OCI-LY7 (cell line): ENCODE results near the gene BMPER. TPM values are rescaled to one million over a fixed set of nuclear protein-coding genes. Genes with fewer than 3 reads are reported as not detected.

Source experiments
- BruUV-seq: library from RNA; stranded (reverse); fragments of 400-500 nt; replicated peaks from 2 replicates; lab custom pipeline; 2021; lab: Mats Ljungman, UMichigan
- CTCF ChIA-PET: fragments of 300-600 bp; sonication (Branson Sonifier 250); formaldehyde crosslinking; loops from one replicate; lab custom pipeline; 2022; ENCODE audit warnings: antibody characterized with exemption; ENCODE audit not compliant: unreplicated experiment; lab: Charles Lee
- POLR2A ChIA-PET: fragments of 300-600 bp; sonication (Branson Sonifier 250); formaldehyde crosslinking; loops from one replicate; lab custom pipeline; 2022; ENCODE audit warnings: antibody characterized with exemption; lab: Charles Lee
- DNase-seq: peaks from one replicate; pipeline ENCODE4 v3.0.0-alpha.2; 2015; ENCODE audit warnings: low spot score
- H2AFZ ChIP-seq: fragments of 200-600 bp; sonication (generic), shearing (Covaris generic); 2 replicates; pipeline ENCODE4 v1.6.1; 2014; ENCODE audit warnings: mild to moderate bottlenecking, antibody characterized with exemption, low read length, moderate library complexity
- H3K27ac ChIP-seq: fragments of 200-600 bp; sonication (generic); 2 replicates; pipeline ENCODE4 v1.5.1; 2014; ENCODE audit warnings: mixed run types, low read depth, mild to moderate bottlenecking, moderate library complexity, low read length, inconsistent platforms; ENCODE audit not compliant: poor library complexity, severe bottlenecking
- H3K36me3 ChIP-seq: fragments of 200-600 bp; sonication (generic); 2 replicates; pipeline ENCODE4 v1.6.1; 2014; ENCODE audit warnings: mild to moderate bottlenecking, antibody characterized with exemption, low read length, moderate library complexity, mixed read lengths; ENCODE audit not compliant: insufficient read depth
- H3K4me1 ChIP-seq: fragments of 200-600 bp; sonication (generic); 2 replicates; pipeline ENCODE4 v1.5.1; 2014; ENCODE audit warnings: mild to moderate bottlenecking, low read length; ENCODE audit not compliant: insufficient read depth, poor library complexity, severe bottlenecking
- H3K4me2 ChIP-seq: fragments of 200-600 bp; sonication (generic); 2 replicates; pipeline ENCODE4 v1.6.1; 2014; ENCODE audit warnings: mild to moderate bottlenecking, low read length
- H3K4me3 ChIP-seq: fragments of 200-600 bp; sonication (generic); 2 replicates; pipeline ENCODE4 v1.5.1; 2014; ENCODE audit warnings: mild to moderate bottlenecking, low read depth, low read length; ENCODE audit not compliant: poor library complexity, severe bottlenecking
- H3K79me2 ChIP-seq: fragments of 200-600 bp; sonication (generic); 2 replicates; pipeline ENCODE4 v1.6.1; 2016; ENCODE audit warnings: low read depth, mild to moderate bottlenecking, low read length, moderate library complexity, mixed read lengths; ENCODE audit not compliant: insufficient read depth
- H3K9me2 ChIP-seq: fragments of 200-600 bp; sonication (generic); 2 replicates; pipeline ENCODE4 v1.6.1; 2016; ENCODE audit warnings: mild to moderate bottlenecking, low read length, mixed read lengths; ENCODE audit not compliant: insufficient read depth
- H3K9me3 ChIP-seq: fragments of 200-600 bp; sonication (generic); 2 replicates; pipeline ENCODE4 v1.6.1; 2014; ENCODE audit warnings: mild to moderate bottlenecking, mixed run types, low read length, mixed read lengths
- H4K20me1 ChIP-seq: fragments of 200-600 bp; sonication (generic); 2 replicates; pipeline ENCODE4 v1.6.1; 2014; ENCODE audit warnings: mild to moderate bottlenecking, antibody characterized with exemption, low read length, moderate library complexity, mixed read lengths; ENCODE audit not compliant: insufficient read depth
- EZH2phosphoT487 ChIP-seq: fragments of 200-600 bp; sonication (generic); IDR thresholded peaks from 2 replicates; pipeline ENCODE4 v1.6.1; 2018; ENCODE audit warnings: low read depth, borderline replicate concordance, mild to moderate bottlenecking, mixed run types, antibody characterized with exemption, low read length, moderate library complexity, mixed read lengths
- intact Hi-C: fragments of 100-400 bp; cut with micrococcal nuclease; formaldehyde crosslinking; loops from one replicate; pipeline ENCODE4 v1.10.0; 2022; ENCODE audit not compliant: unreplicated experiment
- total RNA-seq, 2 experiments: library from RNA; depleted of rRNA in 1 of 2; stranded (reverse); fragments of >200 nt in 1 of 2; shearing (Covaris generic) in 1 of 2; gene quantifications; 2 replicates each; pipeline ENCODE4 v1.2.3, GENCODE V29; 2014 to 2022
- TF ChIP-seq, protein P1 (sequence below): fragments of 200-600 bp; sonication (generic); conservative IDR thresholded peaks from 2 replicates; pipeline ENCODE4 v1.5.1; 2014; ENCODE audit warnings: mild to moderate bottlenecking, antibody characterized with exemption, low read length, moderate library complexity, mixed read lengths

BMPER gene
- total RNA-seq, 2 experiments from 2014 or later, result not detected

DNA sequence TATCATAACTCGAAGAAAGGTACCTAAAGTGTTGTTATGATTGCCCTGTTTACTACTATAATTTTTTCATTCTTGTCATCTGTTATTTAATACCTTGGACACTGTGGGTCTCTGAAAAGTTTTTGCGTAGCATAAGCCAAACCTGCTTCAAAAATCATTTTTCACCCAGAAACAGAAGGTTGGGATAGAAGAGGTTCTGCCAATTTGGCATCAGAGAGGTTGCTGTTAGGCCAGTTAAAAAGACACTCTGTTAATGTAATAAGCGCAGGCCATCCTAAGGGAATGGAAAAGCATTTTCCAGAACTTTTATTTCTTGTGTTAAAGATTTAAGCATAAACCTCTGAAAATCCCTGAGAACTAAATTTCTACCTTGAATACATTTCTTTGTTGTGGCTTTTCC is 212.2 kb downstream of the BMPER start:
- TF ChIP-seq EZH2phosphoT487, result no peak
- TF ChIP-seq, protein P1, sequence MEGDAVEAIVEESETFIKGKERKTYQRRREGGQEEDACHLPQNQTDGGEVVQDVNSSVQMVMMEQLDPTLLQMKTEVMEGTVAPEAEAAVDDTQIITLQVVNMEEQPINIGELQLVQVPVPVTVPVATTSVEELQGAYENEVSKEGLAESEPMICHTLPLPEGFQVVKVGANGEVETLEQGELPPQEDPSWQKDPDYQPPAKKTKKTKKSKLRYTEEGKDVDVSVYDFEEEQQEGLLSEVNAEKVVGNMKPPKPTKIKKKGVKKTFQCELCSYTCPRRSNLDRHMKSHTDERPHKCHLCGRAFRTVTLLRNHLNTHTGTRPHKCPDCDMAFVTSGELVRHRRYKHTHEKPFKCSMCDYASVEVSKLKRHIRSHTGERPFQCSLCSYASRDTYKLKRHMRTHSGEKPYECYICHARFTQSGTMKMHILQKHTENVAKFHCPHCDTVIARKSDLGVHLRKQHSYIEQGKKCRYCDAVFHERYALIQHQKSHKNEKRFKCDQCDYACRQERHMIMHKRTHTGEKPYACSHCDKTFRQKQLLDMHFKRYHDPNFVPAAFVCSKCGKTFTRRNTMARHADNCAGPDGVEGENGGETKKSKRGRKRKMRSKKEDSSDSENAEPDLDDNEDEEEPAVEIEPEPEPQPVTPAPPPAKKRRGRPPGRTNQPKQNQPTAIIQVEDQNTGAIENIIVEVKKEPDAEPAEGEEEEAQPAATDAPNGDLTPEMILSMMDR, result no peak
- CTCF ChIA-PET, result no interaction called here
- no TSS peak for BruUV-seq

DNA sequence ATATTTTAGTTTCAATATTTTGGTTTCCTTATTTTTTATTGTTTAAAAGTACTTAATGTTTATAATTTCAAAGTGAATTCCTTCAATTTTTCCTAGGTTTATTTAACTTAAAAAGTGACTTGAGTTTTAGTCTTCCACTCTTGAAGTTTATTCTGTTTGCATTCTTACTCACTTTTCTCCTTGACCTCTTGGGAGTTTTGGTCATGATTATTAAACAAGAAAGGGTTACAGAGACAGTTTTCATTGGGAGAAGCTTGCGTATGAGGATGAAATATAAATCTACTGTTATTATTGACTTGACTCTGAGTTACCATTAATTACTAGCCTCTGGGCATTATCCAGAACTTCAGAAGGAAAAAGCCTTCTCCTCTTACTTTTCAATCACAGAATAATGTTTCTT is 216.0 kb downstream of the BMPER start:
- intact Hi-C loops, result no loop called here

More for the DNA sequence above, 212.2 kb downstream of the BMPER start:
- no peaks in the 10 kb centered on the region for H3K9me2 ChIP-seq
- H4K20me1 ChIP-seq, result no peaks in the 10 kb centered on the region
- no peak overlapping the region for H3K4me2 ChIP-seq
- H3K4me1 ChIP-seq, result no peaks in the 10 kb centered on the region
- intact Hi-C loops, result no loop called here
- POLR2A ChIA-PET, result no interaction called here
- H3K9me3 ChIP-seq, result no peaks in the 10 kb centered on the region
- no peak overlapping the region for H3K4me3 ChIP-seq
- no peaks in the 10 kb centered on the region for H3K79me2 ChIP-seq
- no peaks in the 10 kb centered on the region for H3K36me3 ChIP-seq
- H3K27ac ChIP-seq, result no peak overlapping the region
- no peak overlapping the region for H2AFZ ChIP-seq
- DNase-seq, result no peak

DNA sequence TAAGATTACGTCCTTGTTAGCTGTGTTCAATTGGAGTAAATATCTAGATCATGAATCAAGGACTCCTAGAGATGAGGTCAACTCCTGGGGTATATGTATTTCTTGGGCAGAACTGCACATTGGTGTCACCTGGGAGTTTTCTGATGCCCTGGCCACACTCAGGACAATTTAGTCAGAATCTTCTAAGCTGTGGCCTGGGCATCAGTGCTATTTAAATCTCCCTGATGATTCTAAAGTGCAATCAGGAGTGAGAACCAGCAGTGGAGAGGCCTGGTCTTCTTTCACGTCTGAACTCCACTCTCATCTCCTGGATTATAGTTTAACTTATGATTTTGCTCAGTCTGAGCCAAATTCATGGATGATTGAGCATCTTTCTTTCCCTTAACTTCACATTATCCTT is 218.0 kb downstream of the BMPER start:
- no peak for TF ChIP-seq EZH2phosphoT487
- TF ChIP-seq, protein P1, result no peak
- H3K9me3 ChIP-seq, result peaks cover 4% of the 10 kb centered on the region; the same call in 1 of the 2 replicates
- no peak overlapping the region for H3K4me3 ChIP-seq
- no peaks in the 10 kb centered on the region for H3K79me2 ChIP-seq
- POLR2A ChIA-PET, result interaction anchor here (1.2 kb wide), 1 partner anchor 518 kb away, joined by 4 read pairs; no protein-coding TSS in a partner anchor
- H2AFZ ChIP-seq, result no peak overlapping the region
- DNase-seq, result no peak
- H3K4me1 ChIP-seq, result no peaks in the 10 kb centered on the region
- no peaks in the 10 kb centered on the region for H4K20me1 ChIP-seq
- no peak overlapping the region for H3K27ac ChIP-seq
- intact Hi-C loops, result no loop called here
- no peaks in the 10 kb centered on the region for H3K9me2 ChIP-seq
- H3K36me3 ChIP-seq, result no peaks in the 10 kb centered on the region
- CTCF ChIA-PET, result no interaction called here
- H3K4me2 ChIP-seq, result no peak overlapping the region
- no TSS peak for BruUV-seq

More for the DNA sequence above, 216.0 kb downstream of the BMPER start:
- Histone ChIP-seq H3K4me1 (no peaks in the 10 kb centered on the region), H3K4me3 (no peak overlapping the region), H3K27ac (no peak overlapping the region), H3K36me3 (no peaks in the 10 kb centered on the region), H4K20me1 (no peaks in the 10 kb centered on the region), H3K79me2 (no peaks in the 10 kb centered on the region), H3K9me3 (peaks cover 4% of the 10 kb centered on the region; the same call in 1 of the 2 replicates), H3K9me2 (no peaks in the 10 kb centered on the region), H2AFZ (no peak overlapping the region), H3K4me2 (no peak overlapping the region)
- TF ChIP-seq, protein P1, result no peak
- TF ChIP-seq EZH2phosphoT487, result no peak
- ChIA-PET POLR2A (interaction anchor here (0.6 kb wide), 1 partner anchor 15 kb away, joined by 3 read pairs; no protein-coding TSS in a partner anchor), CTCF (no interaction called here)
- BruUV-seq, result no TSS peak
- no peak for DNase-seq
